ENCODE data around the gene RYR2.

RYR2 gene

DNA sequence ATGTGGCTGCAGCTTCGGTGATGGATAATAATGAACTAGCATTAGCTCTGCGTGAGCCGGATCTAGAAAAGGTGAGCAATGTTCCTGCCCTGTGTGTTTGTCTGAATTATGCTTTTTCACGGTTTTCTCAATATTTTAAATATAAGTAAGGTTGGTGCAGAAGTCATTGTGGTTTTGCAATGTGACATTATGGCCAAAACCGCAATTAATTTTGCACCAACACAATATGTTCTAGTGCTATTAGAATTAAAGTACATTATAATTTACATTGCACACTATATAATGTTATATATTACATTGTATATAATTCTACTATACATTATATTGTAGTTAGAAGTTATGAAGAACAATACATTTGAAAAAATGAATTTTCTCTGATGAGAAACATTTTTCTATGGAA, 592.9 kb downstream of the RYR2 start:
- DNase-seq (ENCODE audit: low read depth in 2 of 2), result no peak
- H3K4me3 ChIP-seq (replicated peaks in 1 of 2; ENCODE audit: low read depth in 2 of 2, low read length in 2 of 2), result no peak overlapping the region
- no peak for TF ChIP-seq CTCF (IDR thresholded peaks at IDR 0.05; ENCODE audit: low read depth, low read length)

GRCh38 chr1:237638555-237638954, 596.6 kb downstream of the RYR2 start:
- TF ChIP-seq CTCF (IDR thresholded peaks at IDR 0.05; ENCODE audit: low read depth, low read length), result no peak
- DNase-seq (ENCODE audit: low read depth in 2 of 2), result no peak
- no peak overlapping the region for H3K4me3 ChIP-seq (replicated peaks in 1 of 2; ENCODE audit: low read depth in 2 of 2, low read length in 2 of 2)

DNA sequence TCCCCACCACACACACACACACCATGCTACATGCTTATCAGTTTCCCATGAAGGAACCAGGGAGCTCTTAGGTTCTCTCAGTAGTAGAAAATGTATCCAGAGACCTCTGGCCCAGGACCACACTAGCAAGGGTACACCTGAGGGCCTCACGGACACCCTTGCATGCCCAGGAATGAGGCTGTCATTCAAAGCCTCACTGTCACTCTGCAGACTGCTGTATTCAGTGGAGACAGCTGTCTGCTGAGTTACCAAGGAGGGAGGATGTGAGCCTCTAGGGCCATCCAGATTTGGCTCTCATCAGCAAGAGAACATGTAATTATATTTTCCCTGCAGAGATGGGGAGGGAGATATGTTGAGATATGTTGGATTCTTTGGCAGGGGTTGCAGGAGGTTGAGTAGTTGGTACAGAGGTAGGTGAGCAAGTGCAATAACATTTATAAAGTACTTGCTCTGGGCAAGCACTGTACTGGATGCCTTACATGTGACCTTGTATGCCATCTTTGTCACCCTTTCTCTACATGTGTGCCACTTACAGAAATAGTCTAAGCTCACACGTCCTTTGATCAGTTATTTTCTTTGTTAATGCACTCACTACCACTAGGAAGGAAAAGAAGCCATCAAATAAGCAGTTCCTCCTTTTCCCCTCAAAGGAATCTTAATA, 598.2 kb downstream of the RYR2 start:
- DNase-seq (ENCODE audit: low read depth in 2 of 2), result no peak
- H3K4me3 ChIP-seq (replicated peaks in 1 of 2; ENCODE audit: low read depth in 2 of 2, low read length in 2 of 2), result no peak overlapping the region
- no peak for TF ChIP-seq CTCF (IDR thresholded peaks at IDR 0.05; ENCODE audit: low read depth, low read length)

GRCh38 chr1:237640966-237641365, 599.0 kb downstream of the RYR2 start:
- DNase-seq (ENCODE audit: low read depth in 2 of 2), result no peak
- H3K4me3 ChIP-seq (replicated peaks in 1 of 2; ENCODE audit: low read depth in 2 of 2, low read length in 2 of 2), result no peak overlapping the region
- TF ChIP-seq CTCF (IDR thresholded peaks at IDR 0.05; ENCODE audit: low read depth, low read length), result no peak

DNA sequence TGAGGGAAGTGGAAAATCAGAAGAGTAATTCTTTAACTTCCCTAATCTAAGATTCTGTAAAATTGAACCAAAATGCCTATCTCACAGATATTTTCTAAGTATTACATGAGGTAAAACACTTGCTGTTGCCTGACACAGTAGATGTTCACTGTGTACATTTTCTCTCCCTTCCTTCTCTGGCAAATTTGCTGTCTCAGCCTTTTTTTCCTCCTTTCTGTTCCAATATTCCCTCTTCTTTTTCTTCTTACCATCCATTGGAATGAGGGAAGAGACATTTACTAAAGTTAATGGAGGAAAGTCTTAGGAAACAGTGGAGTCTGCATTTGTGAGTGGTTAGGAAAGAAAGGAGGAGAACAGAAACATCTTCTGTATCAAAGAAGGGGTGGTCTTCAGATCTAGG, 608.8 kb downstream of the RYR2 start:
- no peak for TF ChIP-seq CTCF (IDR thresholded peaks at IDR 0.05; ENCODE audit: low read depth, low read length)
- no peak overlapping the region for H3K4me3 ChIP-seq (replicated peaks in 1 of 2; ENCODE audit: low read depth in 2 of 2, low read length in 2 of 2)
- no peak for DNase-seq (ENCODE audit: low read depth in 2 of 2)

- no peak overlapping the region for H3K4me3 ChIP-seq (replicated peaks in 1 of 2; ENCODE audit: low read depth in 2 of 2, low read length in 2 of 2)
- no peak for DNase-seq (ENCODE audit: low read depth in 2 of 2)
- no peak for TF ChIP-seq CTCF (IDR thresholded peaks at IDR 0.05; ENCODE audit: low read depth, low read length)
Observed at GRCh38 chr1:237655778-237656177, 613.8 kb downstream of the RYR2 start.

DNA sequence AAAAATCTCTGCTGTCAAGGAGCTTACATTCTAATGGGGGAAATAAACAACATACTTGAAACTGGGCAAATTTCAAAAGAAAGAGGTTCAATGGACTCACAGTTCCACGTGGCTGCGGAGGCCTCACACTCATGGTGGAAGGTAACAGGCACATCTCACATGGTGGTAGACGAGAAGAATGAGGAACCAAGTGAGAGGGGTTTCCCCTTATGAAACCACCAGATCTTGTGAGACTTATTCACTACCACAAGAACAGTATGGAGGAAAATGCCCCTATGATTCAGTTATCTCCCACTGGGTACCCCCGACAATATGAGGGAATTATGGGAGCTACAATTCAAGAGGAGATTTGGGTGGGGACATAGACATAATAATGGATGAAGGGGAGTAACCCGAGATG, 622.4 kb downstream of the RYR2 start:
- DNase-seq (ENCODE audit: low read depth in 2 of 2), result no peak
- no peak for TF ChIP-seq CTCF (IDR thresholded peaks at IDR 0.05; ENCODE audit: low read depth, low read length)
- no peak overlapping the region for H3K4me3 ChIP-seq (replicated peaks in 1 of 2; ENCODE audit: low read depth in 2 of 2, low read length in 2 of 2)

All from cardiac fibroblast (primary cell).